Measurements from ENCODE around the gene KAZALD1. TPM values are rescaled to one million over a fixed set of nuclear protein-coding genes. Genes with fewer than 3 reads are reported as not detected.

The KAZALD1 gene
- total RNA-seq, 4 donors from 2014 or later, result 0.98 to 4.9 (median 3.7) TPM

DNA sequence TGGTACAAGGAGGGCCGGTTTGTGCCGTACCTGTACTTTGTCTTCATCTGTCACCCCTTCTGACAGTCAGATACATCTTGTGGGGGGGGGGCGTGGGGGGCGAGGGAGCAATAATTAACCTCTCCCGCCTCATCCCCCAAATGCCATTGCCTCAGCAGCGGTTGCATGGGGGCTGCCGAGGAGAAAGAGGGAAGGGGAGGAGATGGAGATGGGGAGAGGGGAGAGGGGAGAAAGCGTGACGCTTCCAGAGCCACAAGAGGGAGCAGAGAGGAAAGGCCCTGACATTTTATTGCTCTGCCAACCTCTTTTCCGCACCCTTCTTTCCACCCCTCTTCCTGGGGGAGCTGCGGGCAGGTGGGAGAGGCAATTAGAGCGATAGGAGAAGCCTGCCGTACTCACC, 11.8 kb downstream of the KAZALD1 start:
- TF ChIP-seq, protein P1, sequence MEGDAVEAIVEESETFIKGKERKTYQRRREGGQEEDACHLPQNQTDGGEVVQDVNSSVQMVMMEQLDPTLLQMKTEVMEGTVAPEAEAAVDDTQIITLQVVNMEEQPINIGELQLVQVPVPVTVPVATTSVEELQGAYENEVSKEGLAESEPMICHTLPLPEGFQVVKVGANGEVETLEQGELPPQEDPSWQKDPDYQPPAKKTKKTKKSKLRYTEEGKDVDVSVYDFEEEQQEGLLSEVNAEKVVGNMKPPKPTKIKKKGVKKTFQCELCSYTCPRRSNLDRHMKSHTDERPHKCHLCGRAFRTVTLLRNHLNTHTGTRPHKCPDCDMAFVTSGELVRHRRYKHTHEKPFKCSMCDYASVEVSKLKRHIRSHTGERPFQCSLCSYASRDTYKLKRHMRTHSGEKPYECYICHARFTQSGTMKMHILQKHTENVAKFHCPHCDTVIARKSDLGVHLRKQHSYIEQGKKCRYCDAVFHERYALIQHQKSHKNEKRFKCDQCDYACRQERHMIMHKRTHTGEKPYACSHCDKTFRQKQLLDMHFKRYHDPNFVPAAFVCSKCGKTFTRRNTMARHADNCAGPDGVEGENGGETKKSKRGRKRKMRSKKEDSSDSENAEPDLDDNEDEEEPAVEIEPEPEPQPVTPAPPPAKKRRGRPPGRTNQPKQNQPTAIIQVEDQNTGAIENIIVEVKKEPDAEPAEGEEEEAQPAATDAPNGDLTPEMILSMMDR (IDR thresholded peaks at IDR 0.05; ENCODE audit: low read depth), result no peak

DNA sequence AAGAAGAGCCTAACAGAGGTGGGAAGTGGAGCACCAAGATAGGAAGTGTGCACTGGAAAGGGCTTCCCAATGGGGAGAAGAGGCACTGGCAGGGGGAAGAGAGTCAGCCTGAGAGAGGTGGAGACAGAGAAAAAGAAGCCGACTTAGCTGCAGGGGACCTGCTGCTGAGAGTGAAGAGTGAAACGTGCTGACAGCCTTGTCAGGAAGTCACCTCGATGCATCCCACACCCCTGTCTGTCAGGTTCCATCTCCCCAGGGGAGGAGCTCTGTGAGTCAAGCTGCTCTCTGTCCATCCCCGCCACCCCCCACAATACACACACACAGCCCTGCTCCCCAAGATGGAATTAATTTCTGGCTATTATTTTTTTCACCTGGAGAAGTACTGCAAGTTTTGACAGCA, 14.0 kb downstream of the KAZALD1 start:
- TF ChIP-seq, protein P1 (IDR thresholded peaks at IDR 0.05; ENCODE audit: low read depth), result no peak

- TF ChIP-seq, protein P1 (IDR thresholded peaks at IDR 0.05; ENCODE audit: low read depth), result no peak
Measured at GRCh38 chr10:101076630-101077029, 14.8 kb downstream of the KAZALD1 start.

- TF ChIP-seq, protein P1 (IDR thresholded peaks at IDR 0.05; ENCODE audit: low read depth), result no peak
Measured at GRCh38 chr10:101079874-101080273, 18.1 kb downstream of the KAZALD1 start.

- TF ChIP-seq, protein P1 (IDR thresholded peaks at IDR 0.05; ENCODE audit: low read depth), result no peak
Measured at GRCh38 chr10:101080933-101081931, 19.4 kb downstream of the KAZALD1 start.

GRCh38 chr10:101085846-101086245, 24.1 kb downstream of the KAZALD1 start:
- TF ChIP-seq, protein P1 (IDR thresholded peaks at IDR 0.05; ENCODE audit: low read depth), result no peak

DNA sequence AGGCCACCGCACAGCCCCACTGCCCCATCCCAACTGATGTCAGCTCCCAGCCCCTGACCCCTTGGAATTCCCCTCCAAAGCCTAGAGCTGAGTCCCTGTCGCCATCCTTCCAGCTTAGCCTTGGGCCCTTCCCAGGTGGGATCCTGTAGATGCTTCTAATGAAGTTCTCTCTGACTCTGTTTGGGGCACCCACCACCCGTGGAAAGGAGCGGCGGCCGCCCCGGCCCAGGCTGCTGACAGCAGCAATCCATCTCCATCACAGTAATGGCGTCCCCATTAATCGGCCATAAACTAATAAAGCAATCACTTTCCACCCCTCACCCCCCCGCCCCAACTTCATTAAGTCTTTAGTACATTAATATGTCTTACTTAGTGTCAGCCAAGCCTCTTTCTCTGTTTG, 25.6 kb downstream of the KAZALD1 start:
- TF ChIP-seq, protein P1 (IDR thresholded peaks at IDR 0.05; ENCODE audit: low read depth), result no peak
